ENCODE measurements around the gene RTP5. TPM values are rescaled to one million over a fixed set of nuclear protein-coding genes. Genes with fewer than 3 reads are reported as not detected.

Gene RTP5
- total RNA-seq, 1 experiment from 2014 or later: not detected

- Mint-ChIP-seq H3K4me1 (ENCODE audit: low read depth, unreplicated experiment) (no peaks in the 10 kb centered on the region), H3K27me3 (ENCODE audit: unreplicated experiment) (peaks cover 50% of the 10 kb centered on the region), H3K9me3 (ENCODE audit: low read depth, unreplicated experiment) (peaks cover 8% of the 10 kb centered on the region), H3K36me3 (ENCODE audit: insufficient read depth, unreplicated experiment) (no peaks in the 10 kb centered on the region), H3K4me3 (ENCODE audit: low read depth, unreplicated experiment) (no peak overlapping the region), H3K27ac (ENCODE audit: unreplicated experiment) (no peak overlapping the region)
- intact Hi-C loops (cut with micrococcal nuclease; ENCODE audit: unreplicated experiment): no loop called here
- DNase-seq: no peak
- BruUV-seq (replicated peaks): no TSS peak
- CTCF ChIA-PET: no interaction called here
- TF ChIP-seq, protein P1, sequence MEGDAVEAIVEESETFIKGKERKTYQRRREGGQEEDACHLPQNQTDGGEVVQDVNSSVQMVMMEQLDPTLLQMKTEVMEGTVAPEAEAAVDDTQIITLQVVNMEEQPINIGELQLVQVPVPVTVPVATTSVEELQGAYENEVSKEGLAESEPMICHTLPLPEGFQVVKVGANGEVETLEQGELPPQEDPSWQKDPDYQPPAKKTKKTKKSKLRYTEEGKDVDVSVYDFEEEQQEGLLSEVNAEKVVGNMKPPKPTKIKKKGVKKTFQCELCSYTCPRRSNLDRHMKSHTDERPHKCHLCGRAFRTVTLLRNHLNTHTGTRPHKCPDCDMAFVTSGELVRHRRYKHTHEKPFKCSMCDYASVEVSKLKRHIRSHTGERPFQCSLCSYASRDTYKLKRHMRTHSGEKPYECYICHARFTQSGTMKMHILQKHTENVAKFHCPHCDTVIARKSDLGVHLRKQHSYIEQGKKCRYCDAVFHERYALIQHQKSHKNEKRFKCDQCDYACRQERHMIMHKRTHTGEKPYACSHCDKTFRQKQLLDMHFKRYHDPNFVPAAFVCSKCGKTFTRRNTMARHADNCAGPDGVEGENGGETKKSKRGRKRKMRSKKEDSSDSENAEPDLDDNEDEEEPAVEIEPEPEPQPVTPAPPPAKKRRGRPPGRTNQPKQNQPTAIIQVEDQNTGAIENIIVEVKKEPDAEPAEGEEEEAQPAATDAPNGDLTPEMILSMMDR (IDR thresholded peaks at IDR 0.05; ENCODE audit: unreplicated experiment): no peak
Measured at GRCh38 chr2:241870611-241871537, 1.3 kb downstream of the RTP5 start.

DNA sequence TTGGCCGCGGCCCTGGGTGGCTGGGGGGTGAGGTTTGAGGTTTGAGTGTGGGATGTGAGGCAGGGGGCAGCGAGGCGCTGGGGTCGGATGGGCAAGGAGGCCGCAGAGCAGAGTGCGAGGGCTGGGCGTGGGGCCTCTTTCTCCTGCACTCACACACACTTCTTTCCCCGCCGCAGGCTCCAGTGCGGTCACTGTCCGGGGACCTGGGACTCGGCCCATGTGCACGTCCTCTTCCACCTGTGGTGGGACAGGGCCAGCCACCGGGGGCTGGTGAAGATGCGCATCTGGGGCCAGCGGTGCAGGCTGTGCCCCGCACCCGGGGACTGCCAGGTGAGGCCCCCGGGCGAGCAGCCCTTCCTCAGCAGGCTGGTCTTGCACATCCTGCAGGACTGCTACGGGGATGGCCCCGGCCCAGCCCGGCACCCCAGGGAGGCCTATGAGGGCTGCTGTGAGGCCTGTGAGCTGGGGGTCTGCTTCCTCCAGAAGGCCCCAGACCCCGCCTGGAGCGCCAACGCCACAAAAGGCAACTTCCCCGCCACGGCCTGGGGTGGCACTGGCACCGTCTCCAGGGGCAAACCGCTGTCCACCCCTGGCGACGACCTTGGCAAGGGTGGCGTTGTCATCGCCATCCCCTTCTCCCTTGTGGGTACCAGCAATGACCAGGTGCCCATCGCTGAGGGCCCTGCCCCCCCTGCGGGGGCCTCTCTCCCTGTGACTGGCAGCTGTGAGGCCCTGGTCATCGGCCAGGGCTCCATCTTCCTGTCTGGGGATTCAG is 2.2 kb downstream of the RTP5 start:
- DNase-seq: no peak
- Mint-ChIP-seq H3K9me3 (ENCODE audit: low read depth, unreplicated experiment) (peaks cover 8% of the 10 kb centered on the region), H3K36me3 (ENCODE audit: insufficient read depth, unreplicated experiment) (no peaks in the 10 kb centered on the region), H3K27me3 (ENCODE audit: unreplicated experiment) (peaks cover 44% of the 10 kb centered on the region), H3K4me3 (ENCODE audit: low read depth, unreplicated experiment) (no peak overlapping the region), H3K4me1 (ENCODE audit: low read depth, unreplicated experiment) (no peaks in the 10 kb centered on the region), H3K27ac (ENCODE audit: unreplicated experiment) (no peak overlapping the region)
- intact Hi-C loops (cut with micrococcal nuclease; ENCODE audit: unreplicated experiment): no loop called here
- TF ChIP-seq, protein P1 (IDR thresholded peaks at IDR 0.05; ENCODE audit: unreplicated experiment): no peak
- CTCF ChIA-PET: no interaction called here
- BruUV-seq (replicated peaks): no TSS peak

GRCh38 chr2:241872313-241872642 is 2.7 kb downstream of the RTP5 start:
- TF ChIP-seq, protein P1 (IDR thresholded peaks at IDR 0.05; ENCODE audit: unreplicated experiment): no peak
- Mint-ChIP-seq H3K4me1 (ENCODE audit: low read depth, unreplicated experiment) (no peaks in the 10 kb centered on the region), H3K27me3 (ENCODE audit: unreplicated experiment) (peaks cover 44% of the 10 kb centered on the region), H3K36me3 (ENCODE audit: insufficient read depth, unreplicated experiment) (no peaks in the 10 kb centered on the region), H3K27ac (ENCODE audit: unreplicated experiment) (no peak overlapping the region), H3K4me3 (ENCODE audit: low read depth, unreplicated experiment) (no peak overlapping the region), H3K9me3 (ENCODE audit: low read depth, unreplicated experiment) (peaks cover 8% of the 10 kb centered on the region)
- DNase-seq: no peak
- CTCF ChIA-PET: no interaction called here
- no TSS peak for BruUV-seq (replicated peaks)
- intact Hi-C loops (cut with micrococcal nuclease; ENCODE audit: unreplicated experiment): no loop called here

DNA sequence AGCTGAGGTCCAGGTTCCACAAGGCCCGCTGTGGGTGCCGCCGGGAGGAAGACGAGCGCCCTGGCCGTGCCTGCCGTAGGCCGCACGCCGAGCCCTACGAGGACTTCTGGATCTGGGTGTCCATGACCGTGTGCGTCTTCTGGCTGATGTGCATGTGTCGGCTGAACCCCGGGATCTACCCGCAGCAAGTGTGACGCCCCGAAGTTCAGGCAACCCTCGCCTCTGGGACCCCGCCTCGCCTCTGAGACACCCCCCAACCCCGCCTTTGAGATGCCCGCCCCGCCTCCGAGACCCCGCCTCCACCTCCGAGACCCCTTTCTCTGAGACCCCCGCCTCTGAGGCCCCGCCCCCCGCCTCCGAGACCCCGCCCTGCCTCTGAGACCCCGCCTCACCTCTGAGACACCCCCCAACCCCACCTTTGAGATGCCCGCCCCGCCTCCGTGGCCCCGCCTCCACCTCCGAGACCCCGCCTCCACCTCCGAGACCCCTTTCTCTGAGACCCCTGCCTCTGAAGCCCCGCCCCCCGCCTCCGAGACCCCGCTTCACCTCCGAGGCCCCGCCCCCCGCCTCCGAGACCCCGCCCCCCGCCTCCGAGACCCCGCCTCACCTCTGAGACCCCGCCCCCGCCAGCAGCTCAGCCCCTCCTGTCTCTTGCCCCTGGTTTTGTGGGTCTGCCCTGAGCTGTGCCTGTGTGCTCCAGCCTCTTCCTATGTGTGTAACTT is 3.7 kb downstream of the RTP5 start:
- H3K9me3 Mint-ChIP-seq (ENCODE audit: low read depth, unreplicated experiment): peaks cover 8% of the 10 kb centered on the region
- TF ChIP-seq, protein P1 (IDR thresholded peaks at IDR 0.05; ENCODE audit: unreplicated experiment): no peak
- H3K4me3 Mint-ChIP-seq (ENCODE audit: low read depth, unreplicated experiment): no peak overlapping the region
- BruUV-seq (replicated peaks): no TSS peak
- intact Hi-C loops (cut with micrococcal nuclease; ENCODE audit: unreplicated experiment): no loop called here
- H3K4me1 Mint-ChIP-seq (ENCODE audit: low read depth, unreplicated experiment): no peaks in the 10 kb centered on the region
- CTCF ChIA-PET: no interaction called here
- H3K27me3 Mint-ChIP-seq (ENCODE audit: unreplicated experiment): peaks cover 38% of the 10 kb centered on the region
- no peaks in the 10 kb centered on the region for H3K36me3 Mint-ChIP-seq (ENCODE audit: insufficient read depth, unreplicated experiment)
- no peak for DNase-seq
- no peak overlapping the region for H3K27ac Mint-ChIP-seq (ENCODE audit: unreplicated experiment)
